Suppressor macrophage (primary cell): ENCODE measurements around the gene ATAD5.
A peak's percentile ranks its signal among the peaks of the same experiment; 100 is the strongest.
"Not testable (repeated sequence)": the region's sequence is repeated elsewhere in the genome, so short reads cannot be mapped to it uniquely, and the experiment has no call there.

Source experiments
- DNase-seq, 4 experiments: peaks; one replicate each; pipeline ENCODE4 v3.0.0-alpha.2; 2020 to 2022
- total RNA-seq, 17 experiments: gene quantifications; one replicate each; lab custom pipeline; 2026; ENCODE audit warnings: mixed read lengths in 6 of 17, inconsistent platforms in 3 of 17; lab: John Stamatoyannopoulos, UW

The ATAD5 gene
- total RNA-seq: 5.1 to 38.4 (median 15.5) reads per million in 17 experiments

DNA sequence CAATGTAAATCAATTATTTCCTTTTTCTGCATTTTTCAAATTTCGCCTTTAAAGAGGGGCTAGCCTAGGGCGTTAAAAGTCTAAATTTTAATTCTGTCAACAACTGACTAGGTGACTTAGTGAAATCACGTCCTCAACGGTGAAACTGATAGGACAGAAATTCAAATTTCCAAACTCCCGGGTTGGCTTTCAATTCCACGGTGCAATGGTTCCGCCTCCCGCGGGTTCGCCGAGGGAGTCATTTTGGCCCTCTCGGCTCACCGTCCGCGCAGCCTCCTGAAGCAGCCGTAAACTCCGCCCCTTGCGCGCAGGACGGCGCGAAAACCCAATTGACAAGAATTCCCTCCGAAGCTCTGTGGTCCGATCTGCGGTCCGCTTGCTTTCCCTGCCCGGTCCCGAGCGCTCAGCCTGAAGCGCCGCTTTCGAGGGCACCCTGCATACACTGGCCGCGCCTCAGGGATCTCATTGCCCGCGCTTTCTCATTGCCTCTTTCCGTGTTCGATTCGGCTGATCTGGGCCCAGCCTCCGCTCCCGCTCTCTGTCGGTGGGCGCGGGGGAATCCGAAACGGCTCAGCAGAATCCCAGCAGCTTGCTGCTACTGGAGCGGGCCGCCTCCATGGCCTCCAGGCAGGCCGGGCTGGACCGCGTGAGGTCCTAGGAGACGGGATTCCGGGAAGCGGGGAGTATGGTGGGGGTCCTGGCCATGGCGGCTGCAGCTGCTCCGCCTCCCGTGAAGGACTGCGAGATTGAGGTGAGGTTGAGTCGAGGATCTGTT is at the start of gene ATAD5:
TSS of gene ATAD5 (plus strand) at position 304 of the 775 bp plus-strand sequence. CDS start at position 686, 382 bp downstream.
- DNase-seq: peak; percentile 93 to 96 (median 95)

GRCh38 chr17:30782206-30782605 is 49.6 kb upstream of the ATAD5 start:
- DNase-seq: no peak

DNA sequence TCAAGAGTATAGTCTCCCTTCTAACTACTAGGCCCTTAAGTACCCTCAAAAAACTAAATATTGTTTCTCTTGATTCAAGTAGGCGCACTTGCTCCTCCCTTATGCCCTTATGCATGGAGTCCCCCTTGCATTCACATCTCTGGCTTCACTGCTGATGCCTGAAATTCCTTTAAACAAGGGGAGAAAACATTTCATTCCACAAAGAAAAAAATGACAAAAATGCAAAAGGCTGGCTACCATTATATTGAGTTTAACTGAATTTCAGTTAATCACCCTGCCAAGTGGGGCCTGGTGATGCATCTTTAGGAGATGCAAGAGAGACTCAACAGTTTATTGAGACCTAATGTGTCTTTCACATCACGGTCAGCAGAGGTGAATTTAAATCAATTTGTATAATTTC is 42.8 kb upstream of the ATAD5 start:
- DNase-seq: no peak

- no peak for DNase-seq
Observed at GRCh38 chr17:30790279-30790678, 41.5 kb upstream of the ATAD5 start.

DNA sequence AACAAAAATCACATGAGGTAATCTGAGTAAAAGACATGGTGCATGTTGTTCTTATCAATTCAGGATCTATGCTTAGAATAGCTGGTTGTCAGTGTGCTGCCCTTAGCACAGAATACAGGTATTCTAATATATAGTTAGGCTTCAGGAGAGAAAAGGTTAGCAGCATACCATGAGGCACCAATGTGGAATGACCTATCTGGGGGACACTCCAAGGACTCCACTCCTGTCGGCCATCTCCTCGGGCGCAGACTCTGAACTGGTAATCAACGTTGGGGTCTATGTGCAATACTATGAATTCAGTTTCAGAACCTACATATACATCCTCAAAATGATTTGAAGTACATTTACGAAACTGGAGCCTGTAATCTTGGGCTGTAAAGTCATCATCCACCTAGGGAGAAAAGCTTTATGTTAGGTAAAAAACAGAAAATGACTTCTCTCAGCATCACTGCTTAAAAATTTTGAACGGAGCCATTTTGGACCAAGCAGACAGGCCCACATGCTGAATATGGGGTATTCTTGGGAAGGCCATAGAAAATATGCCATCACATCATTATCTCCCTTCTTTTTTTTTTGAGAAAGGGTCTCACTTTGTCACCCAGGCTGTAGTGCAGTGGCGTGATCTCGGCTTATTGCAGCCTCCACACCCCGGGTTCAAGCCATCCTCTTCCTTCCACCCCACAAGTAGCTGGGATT is 38.3 kb upstream of the ATAD5 start:
- no peak for DNase-seq

DNA sequence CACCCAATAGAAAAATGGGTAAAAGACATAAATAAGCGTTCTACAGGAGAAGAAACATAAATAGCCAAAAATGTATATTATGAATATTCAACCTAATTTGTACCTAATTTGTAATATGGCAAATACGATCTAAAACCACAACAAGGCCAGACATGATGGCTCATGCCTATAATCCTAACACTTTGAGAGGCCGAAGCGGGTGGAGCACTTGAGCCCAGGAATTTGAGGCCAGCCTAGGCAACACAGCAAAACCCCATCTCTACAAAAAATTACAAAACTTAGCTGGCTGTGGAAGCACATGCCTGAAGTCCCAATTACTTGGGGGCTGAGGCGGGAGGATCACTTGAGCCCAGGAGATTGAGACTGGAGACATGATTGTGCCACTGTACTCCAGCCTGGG is 37.4 kb upstream of the ATAD5 start:
- DNase-seq: no peak

DNA sequence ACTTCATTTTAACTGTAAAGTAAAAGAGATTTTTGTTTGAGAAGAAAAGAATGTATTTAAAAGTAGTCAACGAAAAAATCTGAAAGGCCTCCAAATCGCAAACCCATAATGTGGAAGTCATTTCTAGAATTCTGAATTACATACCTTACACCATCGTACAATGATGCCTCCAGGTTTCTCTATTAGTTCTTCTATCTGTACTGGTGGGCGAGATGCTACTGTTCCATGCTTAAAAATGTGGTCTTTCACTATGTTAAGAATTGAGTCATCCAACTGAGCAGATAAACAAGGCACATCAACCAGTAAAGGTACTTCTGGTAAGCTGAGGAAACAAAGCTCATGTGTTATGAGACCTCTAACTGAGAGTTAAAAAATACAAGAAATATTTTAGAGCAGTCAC is 35.8 kb upstream of the ATAD5 start:
- DNase-seq: no peak

DNA sequence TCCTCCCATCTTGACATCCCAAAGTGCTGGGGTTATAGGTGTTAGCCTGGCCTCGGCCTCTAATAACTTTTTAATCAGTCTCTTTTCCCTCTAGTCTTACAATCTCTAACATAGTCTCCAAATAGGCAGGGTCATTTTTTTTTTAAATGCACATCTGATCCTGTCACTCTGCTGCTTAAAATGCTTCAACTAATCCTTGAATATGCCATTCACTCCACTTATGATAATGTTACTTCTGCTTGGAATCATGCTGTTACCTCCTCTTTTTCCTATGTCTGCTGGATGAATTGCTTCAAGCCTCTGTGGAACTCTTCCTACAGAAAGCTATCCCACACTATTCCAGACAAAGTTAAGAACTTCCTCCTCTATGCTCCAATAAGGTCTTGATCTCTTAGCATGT is 30.1 kb upstream of the ATAD5 start:
- no peak for DNase-seq

DNA sequence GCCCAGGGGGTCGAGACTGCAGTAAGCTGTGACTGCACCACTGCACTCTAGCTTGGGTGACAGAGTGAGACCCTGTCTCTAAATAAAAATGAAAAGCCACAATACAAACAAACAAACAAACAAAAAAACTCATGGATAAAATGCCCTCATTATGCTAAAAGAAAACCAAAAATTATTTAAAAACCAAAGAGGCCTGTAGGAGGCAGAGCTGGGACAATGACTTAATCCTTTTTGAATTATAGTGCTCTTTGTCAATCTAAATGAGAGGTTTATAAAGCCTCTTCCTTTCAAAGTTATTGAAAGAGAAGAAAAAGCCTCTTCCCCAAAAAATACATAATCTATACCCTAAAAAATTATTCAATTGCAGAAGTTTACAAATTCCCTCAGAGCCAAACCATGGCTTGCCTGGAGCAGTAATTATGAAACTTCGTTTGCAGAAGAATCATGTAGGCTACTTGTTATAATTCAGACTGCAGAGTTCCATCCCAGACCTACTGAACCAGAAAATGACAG is 25.8 kb upstream of the ATAD5 start:
- peak in 3 of 4 experiments; percentile 15 to 44 (median 23) for DNase-seq

GRCh38 chr17:30807896-30808295 is 23.9 kb upstream of the ATAD5 start:
- DNase-seq: no peak

GRCh38 chr17:30808785-30809286 is 22.9 kb upstream of the ATAD5 start:
- DNase-seq: peak; percentile 58 to 87 (median 75)

DNA sequence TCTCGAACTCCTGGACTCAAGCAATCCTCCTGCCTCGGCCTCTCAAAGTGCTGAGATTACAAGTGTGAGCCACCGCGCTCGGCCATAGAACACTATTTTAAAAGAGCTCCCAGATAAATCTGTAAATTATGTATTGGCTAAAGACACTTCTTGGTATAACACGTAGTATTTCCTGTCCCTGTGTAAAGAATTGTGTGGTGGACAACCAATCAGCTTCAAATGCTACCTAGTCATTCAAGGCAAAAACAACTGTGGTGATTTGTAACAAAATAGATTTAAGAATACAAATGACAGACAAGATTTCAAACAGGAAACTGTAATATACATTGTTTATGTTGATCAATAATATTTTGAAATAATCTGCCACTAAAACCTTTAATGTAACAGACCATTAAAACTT is 21.9 kb upstream of the ATAD5 start:
- no peak for DNase-seq

DNA sequence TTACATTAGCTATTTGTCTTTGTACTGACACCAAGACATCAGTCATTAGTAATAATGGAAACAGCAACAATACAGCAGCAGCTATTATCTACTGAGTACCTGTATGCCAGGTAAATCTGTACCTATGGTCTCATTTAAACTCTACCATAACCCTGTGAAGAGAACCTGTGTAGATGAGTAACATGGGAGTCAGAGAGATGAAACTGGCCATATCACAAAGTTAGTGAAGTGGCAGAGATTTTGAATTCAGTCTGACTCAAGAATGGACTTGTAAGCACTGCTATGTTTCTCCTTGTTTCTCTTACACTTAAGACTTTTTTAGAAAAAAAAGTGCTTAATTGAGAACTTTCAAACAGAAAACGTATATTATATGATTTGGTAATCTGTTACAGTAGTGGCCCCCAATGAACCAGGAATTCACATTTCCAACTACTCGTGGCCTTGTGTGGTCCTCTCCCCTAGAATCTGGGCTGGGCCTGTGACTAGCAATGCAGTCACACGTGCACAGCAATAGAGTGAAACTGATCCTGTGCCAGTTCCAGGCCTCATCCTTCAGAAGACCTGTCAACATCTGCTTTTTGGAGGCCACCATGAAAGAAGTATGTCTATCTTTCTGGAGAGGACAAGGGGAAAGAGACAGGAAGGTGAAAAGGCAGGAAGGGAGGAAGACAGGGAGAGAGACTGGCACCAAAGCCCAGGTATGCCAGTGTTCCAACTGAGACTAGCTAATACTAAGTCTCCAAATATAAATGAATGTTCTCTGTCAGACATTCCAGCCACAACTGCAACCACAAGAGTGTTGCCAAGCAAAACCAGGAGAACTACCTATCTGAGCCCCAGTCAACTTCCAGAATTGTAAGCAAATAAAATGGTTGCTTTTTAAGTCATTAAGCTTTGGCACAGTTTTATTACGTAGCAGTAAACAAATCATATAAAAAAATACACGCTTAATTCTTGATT is 19.3 kb upstream of the ATAD5 start:
- no peak for DNase-seq

- DNase-seq: not testable (repeated sequence)
Observed at GRCh38 chr17:30814236-30814635, 17.5 kb upstream of the ATAD5 start.

GRCh38 chr17:30814860-30815259 is 16.9 kb upstream of the ATAD5 start:
- peak; percentile 63 to 79 (median 70) for DNase-seq

GRCh38 chr17:30816165-30816564 is 15.6 kb upstream of the ATAD5 start:
- DNase-seq: no peak

DNA sequence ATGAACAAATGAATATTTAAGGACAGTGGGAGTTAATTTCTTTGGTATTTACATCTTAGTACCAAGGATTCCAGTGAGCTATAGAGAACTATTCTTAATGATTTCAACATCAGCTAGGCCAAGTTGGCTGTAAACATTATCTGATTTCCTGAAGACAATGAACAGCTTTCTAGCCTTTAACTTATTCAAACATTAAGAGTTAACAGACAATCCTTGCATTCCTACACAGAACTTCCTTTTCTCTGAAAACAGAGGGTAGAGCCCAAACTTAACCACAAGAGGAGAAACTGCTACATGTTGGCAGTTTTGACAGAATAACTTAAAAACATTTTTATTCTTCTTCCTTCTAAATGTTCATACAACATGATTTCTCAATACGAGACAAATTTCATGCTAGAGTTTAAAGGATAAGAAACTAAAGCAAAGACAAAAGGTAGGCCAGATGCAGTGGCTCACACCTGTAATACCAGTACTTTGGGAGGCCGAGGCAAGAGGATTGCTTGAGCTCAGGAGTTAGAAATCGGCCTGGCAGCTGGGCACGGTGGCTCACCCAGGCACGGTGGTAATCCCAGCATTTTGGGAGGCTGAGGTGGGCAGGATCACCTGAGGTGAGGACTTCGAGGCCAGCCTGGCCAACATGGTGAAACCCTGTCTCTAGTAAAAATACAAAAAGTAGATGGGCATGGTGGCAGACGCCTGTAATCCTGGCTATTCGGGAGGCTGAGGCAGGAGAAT is 11.6 kb upstream of the ATAD5 start:
- DNase-seq: peak in 3 of 4 experiments; percentile 22 to 70 (median 59)

DNA sequence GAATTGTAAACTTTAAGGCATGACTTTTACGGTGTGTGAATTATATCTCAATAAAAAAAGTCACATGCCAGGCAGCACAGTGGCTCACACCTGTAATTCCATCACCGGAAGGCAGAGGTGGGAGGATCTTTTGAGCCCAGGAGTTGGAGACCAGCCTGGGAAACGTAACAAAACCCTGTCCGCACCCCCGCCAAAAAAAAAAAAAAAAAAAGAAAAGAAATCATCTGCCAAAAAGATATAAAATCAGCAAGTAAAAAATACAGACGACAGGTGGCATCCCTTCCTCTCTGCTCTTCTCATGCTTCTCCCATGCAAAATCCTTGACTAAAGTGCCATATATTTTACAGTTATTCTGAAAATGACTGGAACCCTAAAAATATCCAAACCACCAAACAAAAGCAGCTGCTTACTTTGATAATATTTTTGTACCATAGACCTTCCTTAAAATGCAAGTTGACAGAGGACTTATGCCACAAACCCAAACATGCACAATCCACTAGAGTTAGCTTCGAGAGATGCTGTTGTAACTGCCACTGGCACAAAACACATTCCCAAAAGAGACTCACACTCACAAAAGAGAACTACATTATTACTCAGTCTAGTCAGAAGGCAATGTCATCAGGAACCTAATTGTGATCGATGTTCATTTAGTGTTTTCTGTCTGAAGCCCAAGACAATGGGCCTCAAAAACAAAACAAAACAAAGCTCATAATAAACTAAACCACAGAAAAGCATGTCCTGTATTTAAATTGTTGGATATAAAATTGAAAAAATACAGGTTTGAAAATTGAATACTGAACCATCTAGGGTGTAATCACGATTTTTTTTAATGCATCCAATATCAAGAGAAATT is 9.7 kb upstream of the ATAD5 start:
- peak in 3 of 4 experiments; percentile 30 to 62 (median 51) for DNase-seq

DNA sequence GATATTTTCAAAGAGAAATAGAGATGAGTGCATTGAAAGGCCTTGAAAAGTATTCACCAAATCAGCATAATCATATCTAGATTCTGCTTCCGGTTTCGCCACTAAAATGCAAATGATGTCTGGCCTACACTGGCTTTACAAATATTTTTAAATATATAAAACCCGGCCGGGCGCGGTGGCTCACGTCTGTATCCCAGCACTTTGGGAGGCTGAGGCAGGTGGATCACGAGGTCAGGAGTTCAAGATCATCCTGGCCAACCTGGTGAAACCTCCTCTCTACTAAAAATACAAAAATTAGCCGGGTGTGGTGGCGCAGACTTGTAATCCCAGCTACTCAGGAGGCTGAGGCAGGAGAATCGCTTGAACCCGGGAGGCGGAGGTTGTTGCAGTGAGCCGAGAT is 8.8 kb upstream of the ATAD5 start:
- DNase-seq: peak in 3 of 4 experiments; percentile 30 to 55 (median 49)

- DNase-seq: no peak
Observed at GRCh38 chr17:30823421-30823820, 8.3 kb upstream of the ATAD5 start.

DNA sequence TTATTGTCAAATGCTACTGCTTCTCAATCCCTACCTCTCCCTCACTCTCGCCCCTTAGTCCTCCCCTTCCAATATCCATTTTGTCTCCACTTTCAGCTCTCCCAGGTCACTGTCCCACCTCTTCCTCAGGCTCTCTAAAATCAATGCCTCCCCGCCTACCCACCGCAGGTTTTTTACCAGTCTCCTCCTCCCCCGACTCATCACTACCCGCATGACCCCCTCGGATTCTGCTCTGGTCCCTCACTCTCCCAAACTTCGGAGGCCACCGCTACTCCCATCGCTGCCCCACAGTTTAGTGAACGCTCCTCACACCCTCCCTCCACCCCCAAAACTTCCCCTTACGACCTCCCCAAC is 7.8 kb upstream of the ATAD5 start:
- peak in 3 of 4 experiments; percentile 22 to 42 (median 34) for DNase-seq
